HG03469 (cell line): ENCODE results near the gene ACAD8.
"Not testable (repeated sequence)": the region's sequence is repeated elsewhere in the genome, so short reads cannot be mapped to it uniquely, and the experiment has no call there.

Experiments
- ATAC-seq: cut with Tn5 transposase; IDR thresholded peaks from one replicate; pipeline ENCODE4 v1.9.1; 2021; ENCODE audit warnings: mild to moderate bottlenecking, moderate library complexity, moderate number of reproducible peaks; ENCODE audit not compliant: unreplicated experiment

The ACAD8 gene

DNA sequence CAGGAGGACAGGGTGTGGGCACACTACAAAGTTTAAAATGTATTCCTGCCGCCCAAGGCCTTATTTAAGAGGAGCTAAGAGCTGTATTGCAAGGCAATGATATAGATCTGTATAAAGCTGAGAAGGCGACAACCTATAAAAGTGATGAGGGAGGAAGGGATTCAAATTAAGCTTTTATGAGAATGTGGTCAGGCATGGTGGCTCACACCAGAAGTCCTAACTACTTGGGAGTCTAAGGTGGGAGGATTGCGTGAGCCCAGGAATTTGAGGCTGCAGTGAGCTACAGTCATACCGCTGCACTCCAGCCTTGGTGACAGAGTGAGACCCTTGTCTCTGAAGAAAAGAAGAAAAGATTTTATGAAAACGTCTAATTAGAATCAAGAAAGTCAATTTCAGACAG lies 13.1 kb downstream of the ACAD8 start:
- ATAC-seq = no peak

DNA sequence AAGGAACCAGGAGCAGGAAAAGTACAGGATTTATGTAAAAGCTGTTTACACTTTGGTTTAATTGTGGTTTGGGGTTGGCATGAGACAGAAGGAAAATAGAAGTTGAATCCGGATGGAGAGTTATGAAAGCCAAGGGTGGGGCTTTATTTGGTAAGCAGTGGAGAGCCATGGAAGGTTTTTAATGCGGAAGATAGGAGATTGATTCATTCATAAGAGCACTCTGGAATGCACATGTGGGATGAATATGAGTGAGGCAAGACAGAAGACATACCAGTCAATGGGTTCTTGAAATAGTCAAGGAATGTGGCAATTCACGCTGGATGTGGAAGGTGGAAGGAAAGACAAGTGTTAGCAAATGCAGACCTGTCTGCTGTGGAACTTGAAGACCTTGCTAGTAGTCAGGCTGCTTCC lies 13.5 kb downstream of the ACAD8 start:
- no peak for ATAC-seq

DNA sequence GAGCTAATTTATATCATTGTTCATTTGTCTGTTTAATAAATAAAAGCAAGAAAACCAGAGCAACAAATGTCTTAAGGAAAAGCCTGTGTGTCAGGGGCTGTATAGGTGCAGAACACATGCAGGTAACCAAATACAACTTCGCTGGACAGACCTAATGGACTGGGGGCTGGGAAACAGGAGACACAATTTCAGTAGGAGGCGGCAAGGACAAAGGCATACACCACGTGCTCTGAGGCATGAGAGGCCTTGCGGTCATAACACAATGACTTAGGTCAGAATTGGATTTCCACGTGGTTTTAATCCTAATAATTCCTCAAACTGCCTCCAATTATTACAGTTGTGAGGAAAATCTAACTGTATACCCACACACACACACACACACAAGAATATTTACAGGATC lies 14.1 kb downstream of the ACAD8 start:
- no peak for ATAC-seq

GRCh38 chr11:134267966-134268365 lies 14.6 kb downstream of the ACAD8 start:
- ATAC-seq = no peak

DNA sequence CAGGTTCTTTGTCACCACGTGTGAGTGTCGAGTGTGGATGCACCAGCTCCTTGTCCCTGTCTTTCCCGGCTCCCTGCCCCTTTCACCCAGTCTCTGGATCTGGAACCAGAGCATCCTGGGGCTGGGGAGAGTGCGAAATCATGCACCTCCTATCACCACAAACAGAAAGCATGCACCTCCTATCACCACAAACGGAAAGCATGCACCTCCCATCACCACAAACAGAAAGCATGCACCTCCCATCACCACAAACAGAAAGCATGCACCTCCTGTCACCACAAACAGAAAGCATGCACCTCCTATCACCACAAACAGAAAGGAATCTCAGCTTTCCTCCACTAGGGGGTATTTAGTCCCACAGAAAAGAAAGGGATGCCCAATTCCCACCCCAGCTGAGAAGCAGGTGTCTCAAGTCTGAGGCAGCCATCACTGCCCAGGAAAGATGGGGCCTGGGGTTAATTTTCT lies 16.9 kb downstream of the ACAD8 start:
- ATAC-seq = no peak

DNA sequence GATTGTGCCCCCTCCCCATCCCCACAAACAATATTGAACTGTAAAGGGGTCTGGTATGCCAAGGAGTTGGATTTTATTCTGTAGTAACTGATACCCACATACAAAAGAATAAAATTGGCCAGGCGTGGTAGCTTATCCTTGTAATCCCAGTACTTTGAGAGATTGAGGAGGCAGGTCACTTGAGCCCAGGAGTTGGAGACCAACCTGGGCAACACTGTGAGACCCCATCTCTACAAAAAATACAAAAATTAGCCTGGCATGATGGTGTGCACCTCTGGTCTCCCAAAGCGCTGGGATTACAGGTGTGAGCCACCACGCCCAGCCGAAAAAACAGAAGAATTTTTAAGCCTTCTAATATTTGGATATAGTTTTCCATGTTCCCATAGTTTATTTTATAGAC lies 18.6 kb downstream of the ACAD8 start:
- no peak for ATAC-seq

DNA sequence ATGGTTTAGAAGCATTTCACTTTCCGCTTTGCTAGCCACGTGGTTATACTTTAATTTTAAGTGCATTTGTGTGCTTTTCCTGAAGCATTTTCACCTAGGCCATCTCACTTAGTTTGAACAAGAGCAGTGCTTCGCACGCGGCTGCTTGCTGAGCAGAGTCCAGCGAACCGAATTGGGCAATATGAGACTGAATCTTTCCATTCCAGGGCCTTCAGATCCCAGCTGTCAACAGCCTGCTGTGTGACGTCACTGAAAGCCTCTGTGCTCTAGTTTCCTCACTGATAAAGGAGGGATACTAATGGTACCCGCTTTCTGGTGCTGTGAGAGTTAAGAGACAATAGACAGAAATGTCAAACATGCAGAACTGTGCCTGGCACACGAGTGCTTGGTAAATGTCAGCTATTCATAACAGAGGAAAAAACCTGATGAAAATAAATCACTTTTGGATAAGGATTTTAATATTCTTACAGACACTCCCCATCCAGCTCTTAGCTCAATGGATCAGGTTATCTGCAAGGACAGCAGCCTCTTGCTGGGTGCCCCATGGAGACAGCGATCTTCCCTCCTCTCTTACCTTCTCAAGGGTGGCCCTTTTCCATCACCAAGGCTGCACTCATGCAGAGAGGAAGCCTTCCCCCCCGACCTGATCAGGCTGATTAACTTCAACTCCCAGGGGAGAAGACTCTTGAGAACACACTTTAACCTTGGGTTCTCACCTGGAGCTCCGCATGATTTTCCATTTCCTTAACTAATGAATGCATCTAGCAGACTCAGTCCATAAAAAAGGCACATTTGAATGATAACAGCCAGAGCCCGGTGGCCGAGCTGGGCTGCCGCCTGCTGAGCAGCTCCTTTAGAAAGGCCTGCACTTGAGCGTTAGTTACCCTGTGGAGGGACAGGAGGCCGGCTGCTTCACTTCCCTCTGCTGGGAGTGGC lies 19.3 kb downstream of the ACAD8 start:
- ATAC-seq = no peak

GRCh38 chr11:134273317-134273712 lies 19.9 kb downstream of the ACAD8 start:
- no peak for ATAC-seq

DNA sequence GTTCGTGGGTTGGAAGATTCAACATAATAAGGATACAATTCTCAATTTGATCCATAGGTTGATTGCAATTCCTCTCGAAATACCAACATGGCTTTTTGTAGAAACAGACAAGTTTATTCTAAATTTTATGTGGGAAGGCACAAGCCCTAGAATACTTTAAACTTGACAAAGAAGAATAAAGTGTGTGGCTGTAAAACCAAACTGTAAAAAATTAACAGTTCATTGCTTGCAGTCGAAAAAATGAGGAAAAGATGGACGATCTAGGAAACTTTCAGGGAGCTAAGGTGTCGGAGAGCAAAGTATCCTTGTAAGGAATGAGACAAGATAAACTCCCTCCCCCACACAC lies 21.8 kb downstream of the ACAD8 start:
- no peak for ATAC-seq

- ATAC-seq = no peak
These were observed 22.4 kb downstream of the ACAD8 start, which contains the start of gene GLB1L3 for GRCh38 chr11:134275534-134276395. TSS of gene GLB1L3 (plus strand) at chr11:134276379. CDS start at chr11:134276741, 362 bp downstream.

GRCh38 chr11:134276396-134277182 lies 23.2 kb downstream of the ACAD8 start:
- ATAC-seq = no peak

DNA sequence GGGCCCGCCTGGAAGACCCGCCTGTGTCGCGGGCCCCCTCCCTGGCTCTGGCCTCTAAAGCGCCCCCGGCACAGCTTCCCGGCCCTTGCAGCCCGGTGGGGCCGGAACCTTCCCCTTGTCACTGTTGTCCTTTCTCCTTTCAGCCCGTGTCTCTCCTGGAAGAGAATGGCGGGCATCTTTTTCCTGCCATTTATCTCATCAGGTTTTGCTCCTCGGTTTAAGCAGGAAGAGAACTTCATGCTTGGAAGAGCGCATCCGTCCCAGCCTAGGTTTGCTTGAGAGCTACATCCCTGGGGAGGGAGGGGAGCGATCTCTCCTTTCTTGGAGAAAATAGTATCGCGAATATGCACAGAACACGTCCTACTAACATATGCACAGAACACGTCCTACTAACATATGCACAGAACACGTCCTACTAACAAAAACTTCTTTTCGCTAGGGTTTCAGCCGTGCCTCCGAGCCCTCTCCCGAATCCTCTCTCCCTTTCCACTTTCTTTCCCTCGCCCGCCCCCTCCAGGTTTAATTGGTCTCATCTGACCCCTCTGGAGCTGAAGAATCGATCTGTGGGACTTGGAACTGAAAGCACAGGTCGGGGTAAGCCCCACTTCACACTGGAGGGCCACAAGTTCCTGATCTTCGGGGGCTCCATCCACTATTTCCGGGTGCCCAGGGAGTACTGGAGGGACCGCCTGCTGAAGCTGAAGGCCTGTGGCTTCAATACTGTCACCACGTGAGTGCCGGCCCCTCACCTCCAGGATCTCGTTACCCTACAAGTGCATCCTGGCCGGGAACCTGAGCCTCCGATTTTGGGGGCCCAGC lies 24.0 kb downstream of the ACAD8 start:
- no peak for ATAC-seq

DNA sequence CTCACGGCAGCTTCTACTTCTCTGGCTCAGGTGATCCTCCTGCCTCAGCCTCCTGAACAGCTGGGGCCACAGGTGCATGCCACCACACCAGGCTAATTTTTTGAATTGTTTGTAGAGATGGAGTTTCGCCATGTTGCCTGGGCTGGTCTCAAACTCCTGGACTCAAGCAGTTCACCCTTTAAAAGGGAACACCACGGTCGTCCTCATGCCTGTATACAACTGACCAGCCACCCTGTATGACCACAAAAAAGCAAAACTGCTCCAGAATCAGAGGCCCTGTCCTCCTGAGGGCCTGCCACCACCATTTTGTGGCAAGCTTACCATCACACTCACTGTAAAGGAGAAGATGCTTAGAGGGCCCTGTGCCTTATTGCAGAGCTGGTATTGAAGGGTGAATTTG lies 25.0 kb downstream of the ACAD8 start:
- ATAC-seq = no peak

DNA sequence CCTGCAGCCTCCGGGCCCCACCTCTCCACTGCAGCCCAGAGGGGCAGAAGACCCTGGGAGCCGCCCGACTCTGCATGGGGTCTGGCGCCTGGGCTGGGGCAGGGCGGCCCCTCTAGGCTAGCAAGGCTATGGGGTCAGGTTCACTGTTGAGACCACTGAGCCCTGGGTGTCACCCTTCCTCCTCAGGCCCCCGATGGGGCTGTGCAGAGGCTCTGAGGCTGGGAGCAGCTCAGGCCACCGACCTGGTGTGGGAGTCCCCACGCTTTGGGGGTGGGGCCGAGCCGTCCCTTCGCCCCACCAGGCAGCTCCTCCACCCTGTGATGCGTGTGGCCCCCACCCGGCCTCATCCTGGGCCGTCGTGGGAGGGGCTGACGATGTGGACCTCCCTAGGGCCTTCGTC lies 28.3 kb downstream of the ACAD8 start:
- not testable (repeated sequence) for ATAC-seq

GRCh38 chr11:134282121-134283045 lies 29.0 kb downstream of the ACAD8 start:
- ATAC-seq = no peak

- ATAC-seq = no peak
These were observed 30.3 kb downstream of the ACAD8 start for GRCh38 chr11:134283461-134284230.

- ATAC-seq = not testable (repeated sequence)
These were observed 31.0 kb downstream of the ACAD8 start for GRCh38 chr11:134284349-134284748.

GRCh38 chr11:134287561-134287960 lies 34.2 kb downstream of the ACAD8 start:
- no peak for ATAC-seq
